Vagina (tissue), 2 donors: Measurements from ENCODE around the gene SLC35B4.
"Not testable (repeated sequence)": the region's sequence is repeated elsewhere in the genome, so short reads cannot be mapped to it uniquely, and the experiment has no call there.

Source experiments
- CTCF ChIP-seq, 3 experiments: fragments of 450-650 bp in 2 of 3; fragments of 200-600 bp in 1 of 3; sonication (generic) in 1 of 3; IDR thresholded peaks; one replicate each; pipeline ENCODE4 v1.5.1; 2017 to 2019; ENCODE audit warnings: antibody characterized with exemption in 3 of 3, mild to moderate bottlenecking in 2 of 3, moderate library complexity in 2 of 3
- POLR2AphosphoS5 ChIP-seq, 2 donors: sonication (generic); formaldehyde crosslinking; IDR thresholded peaks; one replicate each; pipeline ENCODE4 v1.9.0; 2017; ENCODE audit warnings: antibody characterized with exemption in 2 of 2, mild to moderate bottlenecking in 2 of 2, low read depth in 1 of 2; ENCODE audit not compliant: insufficient read depth in 1 of 2

- not testable (repeated sequence) for TF ChIP-seq CTCF (IDR thresholded peaks at IDR 0.05); POLR2AphosphoS5 (IDR thresholded peaks at IDR 0.05; ENCODE audit: insufficient read depth in 1 of 2, low read depth in 1 of 2)
These were observed 20.7 kb downstream of the SLC35B4 start for GRCh38 chr7:134295982-134296381.
